Stimulated activated CD4-positive, alpha-beta T cell treated with anti-CD3 and anti-CD28 coated beads, Interleukin-1b, Interleukin-23, amount 100 ng/mL, for 24 hours (primary cell): ENCODE measurements around the gene ACTR5.
A peak's percentile ranks its signal among the peaks of the same experiment; 100 is the strongest.
"Not testable (repeated sequence)": the region's sequence is repeated elsewhere in the genome, so short reads cannot be mapped to it uniquely, and the experiment has no call there.

ENCODE experiments used
- DNase-seq, 4 experiments: peaks; one replicate each; pipeline ENCODE4 v3.0.0-alpha.2; 2020; ENCODE audit warnings: low read depth in 4 of 4, low spot score in 1 of 4

ACTR5 gene

DNA sequence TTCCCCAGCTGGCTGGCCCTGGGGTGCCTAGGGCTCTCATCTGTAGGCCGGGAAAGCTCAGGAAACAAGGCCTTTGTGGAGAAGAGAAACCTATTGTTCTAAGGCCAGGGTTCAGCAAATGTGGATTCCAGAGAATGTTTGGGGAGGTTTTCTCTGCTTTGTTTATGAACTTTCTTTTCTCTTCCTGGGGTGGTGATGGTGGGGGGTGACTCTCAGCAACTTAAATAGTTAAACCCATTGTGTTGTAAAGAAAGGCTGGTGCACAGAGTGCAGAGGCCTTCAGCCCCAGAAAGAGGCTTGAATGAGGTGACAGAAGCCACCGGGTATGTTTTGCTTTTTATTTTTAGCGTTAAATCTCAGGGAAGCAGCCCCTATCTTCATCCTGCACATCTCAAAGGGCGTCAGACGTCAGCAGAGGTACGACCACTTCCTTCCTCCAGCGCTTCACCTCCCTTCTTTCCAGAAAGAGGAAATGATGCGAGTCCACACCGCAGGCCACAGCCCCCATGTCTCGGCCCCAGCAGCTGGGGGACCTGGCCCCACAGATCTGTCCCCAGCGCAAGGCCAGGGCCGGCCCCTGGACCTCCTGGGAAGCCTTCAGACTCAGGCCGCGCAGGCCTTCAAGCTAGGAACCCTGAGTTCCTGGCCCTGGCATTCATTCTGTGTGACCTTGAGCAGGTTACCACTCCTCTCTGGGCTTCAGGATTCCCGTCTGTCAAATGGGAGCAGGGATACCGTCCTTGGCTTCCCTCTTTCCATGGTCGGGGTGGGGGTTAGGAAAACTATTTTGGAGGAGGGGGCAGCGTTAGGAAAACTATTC, 56.6 kb downstream of the ACTR5 start:
- peak in 1 of 4 experiments; percentile 57 for DNase-seq

- peak; percentile 35 to 74 (median 61) for DNase-seq
Observed at GRCh38 chr20:38805502-38805957, 57.3 kb downstream of the ACTR5 start, which contains the start of gene PPP1R16B. PPP1R16B (plus strand) TSS chr20:38805697; CDS start chr20:38835926, 30,229 bp downstream.

- peak in 1 of 4 experiments; percentile 29 for DNase-seq
Observed at GRCh38 chr20:38805958-38806854, 57.9 kb downstream of the ACTR5 start.

- DNase-seq, result no peak
Observed at GRCh38 chr20:38806855-38807655, 58.8 kb downstream of the ACTR5 start.

- DNase-seq, result no peak
Observed at GRCh38 chr20:38809942-38810341, 61.7 kb downstream of the ACTR5 start.

DNA sequence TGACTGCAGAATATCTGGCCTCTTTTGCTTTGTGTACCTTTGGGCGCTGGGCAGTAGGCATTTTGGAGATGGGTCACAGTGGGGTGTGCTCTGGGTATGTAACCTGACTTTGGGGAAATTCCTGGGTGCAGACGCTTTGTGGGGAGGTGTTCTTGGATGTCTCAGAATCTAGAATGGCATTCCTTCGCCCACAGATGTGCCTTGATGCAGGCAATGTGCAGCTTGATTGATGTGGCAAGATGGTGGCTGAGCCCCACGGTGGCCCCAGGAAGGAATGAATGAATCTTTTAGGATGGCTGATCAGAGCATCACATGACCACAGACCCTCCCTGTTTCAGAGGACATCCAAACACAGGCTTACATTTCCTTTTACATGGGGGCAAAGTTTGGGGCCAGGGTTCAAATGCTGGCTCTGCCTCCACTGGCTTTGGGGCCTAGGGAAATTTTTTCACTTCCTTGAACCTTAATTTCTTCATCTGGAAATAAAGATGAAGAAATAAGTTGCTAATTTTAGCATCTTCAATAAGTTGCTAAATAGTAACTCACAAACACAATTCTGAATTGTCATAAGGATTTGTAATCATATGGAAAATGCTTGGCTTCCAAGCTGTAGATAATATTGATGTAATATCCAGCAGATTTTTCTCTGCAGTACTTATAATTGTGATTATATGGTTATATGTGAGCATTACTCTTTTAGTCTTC, 62.8 kb downstream of the ACTR5 start:
- no peak for DNase-seq

GRCh38 chr20:38811769-38812168, 63.5 kb downstream of the ACTR5 start:
- no peak for DNase-seq

DNA sequence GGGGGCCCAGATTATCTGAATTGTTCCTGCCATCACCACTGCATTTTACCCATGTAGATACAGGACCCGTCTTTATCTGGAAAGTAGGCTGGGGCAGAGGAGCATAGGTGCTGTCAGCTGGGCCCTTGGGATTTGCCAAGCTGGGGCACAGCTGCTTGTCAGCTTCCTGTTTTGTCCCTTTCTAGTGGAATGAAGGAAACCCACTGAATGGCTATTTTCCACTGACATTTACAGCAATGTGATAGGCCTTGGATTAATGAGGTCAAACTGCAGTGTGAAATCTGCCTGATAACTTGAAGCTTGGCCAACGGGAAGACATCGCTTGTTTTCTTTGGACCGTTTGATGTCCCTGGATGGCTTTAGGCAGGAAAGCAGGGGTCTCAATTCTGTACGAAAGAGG, 63.9 kb downstream of the ACTR5 start:
- no peak for DNase-seq

DNA sequence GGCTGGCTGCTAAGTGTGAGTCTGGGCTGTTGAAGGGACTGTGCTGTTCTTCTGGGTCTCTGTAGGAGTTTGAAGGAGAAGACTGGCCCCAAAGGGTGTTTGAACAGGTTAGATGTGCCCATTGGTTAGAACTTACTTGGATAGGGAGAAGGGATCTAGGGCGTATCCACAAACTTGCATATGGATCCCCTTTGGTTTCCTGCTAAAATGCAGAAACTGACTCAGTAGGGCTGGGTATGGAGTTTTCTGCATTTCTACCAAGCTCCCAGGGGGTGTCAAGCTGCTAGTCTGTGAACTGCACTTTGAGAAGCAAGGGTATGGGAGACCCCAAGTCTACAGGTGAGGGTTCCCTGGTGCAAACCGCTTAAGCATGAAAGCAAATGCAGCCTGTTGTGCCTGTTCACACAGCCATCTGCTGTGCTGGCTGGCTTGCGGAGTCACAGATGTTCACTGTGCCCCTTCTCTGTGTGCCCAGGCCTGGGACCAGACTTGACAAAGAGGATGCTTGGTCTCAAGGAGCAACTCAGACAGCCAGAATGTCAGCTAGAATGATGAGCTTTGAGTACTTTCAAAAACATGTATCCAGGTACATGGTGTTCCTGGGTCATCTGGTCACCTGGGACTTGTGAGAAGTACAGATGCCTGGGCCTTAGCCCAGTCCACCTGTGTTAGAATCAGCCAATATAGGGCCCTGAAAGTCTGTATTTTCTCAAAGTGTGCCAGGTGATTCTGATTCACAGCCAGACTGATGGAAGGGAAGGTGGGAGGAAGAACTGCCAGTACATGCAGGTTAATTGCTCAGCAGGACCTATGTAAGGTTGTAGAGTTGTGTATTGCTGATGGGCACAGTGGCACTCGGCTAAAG, 64.7 kb downstream of the ACTR5 start:
- no peak for DNase-seq

DNA sequence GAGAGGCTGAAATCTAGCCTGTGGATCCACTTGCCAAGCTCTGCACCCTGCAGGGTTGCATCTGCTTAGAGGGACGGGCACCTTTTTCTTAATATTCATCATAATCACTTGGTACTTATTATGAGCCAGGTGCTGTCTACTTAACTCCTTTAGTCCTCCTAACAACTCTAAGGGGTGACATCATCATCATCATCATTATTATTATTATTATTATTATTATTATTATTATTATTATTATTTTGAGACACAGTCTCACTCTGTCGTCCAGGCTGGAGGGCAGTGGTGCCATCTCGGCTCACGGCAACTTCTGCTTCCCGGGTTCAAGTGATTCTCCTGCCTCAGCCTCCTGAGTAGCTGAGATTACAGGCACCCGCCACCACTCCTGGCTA, 65.3 kb downstream of the ACTR5 start:
- DNase-seq, result not testable (repeated sequence)

- DNase-seq, result no peak
Observed at GRCh38 chr20:38815446-38815845, 67.2 kb downstream of the ACTR5 start.

DNA sequence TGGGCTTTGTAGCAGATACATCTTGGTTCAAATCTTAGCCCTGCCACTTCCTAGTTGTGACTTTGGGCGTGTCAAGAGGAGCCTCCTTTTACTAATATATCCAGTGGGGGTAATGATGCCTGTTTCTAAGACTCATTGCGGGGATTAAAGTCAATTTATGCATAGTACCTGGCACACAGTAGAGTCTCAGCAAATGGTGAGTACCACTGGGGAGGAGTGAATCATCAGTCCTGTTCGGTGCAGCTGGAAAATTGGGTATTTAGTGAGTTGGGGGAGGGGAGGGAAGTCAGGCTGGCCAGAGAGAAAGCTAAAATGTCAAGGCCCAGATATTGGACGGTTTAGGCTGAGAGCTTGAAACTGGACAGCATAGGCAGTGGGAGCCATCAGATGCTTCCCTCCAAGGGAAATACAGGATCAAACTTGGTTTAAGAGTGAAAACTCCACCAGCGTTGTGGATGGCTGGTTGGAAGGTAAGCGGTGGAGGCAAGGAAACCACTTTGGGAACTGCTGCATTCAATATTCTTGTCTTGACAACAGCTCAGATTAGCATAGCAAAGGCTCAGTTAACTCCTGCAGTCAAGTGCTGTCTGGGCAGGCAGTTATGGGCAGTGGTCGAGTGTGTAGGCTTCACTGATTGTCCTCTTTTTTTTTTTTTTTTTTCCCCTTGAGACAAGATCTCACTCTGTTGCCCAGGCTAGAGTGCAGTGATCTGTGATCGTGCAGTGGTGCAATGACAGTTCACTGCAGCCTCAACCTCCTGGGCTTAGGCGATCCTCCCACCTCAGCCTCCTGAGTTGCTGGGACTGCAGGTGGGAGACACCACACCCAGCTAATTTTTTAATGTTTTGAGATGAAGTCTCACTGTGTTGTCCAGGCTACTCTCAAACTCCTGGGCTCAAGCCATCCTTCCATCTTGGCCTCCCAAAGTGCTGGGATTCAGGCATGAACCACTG, 70.1 kb downstream of the ACTR5 start:
- no peak for DNase-seq
